ENCODE measurements around the gene GMIP. TPM values are rescaled to one million over a fixed set of nuclear protein-coding genes. Genes with fewer than 3 reads are reported as not detected.
"Not testable (repeated sequence)": the region's sequence is repeated elsewhere in the genome, so short reads cannot be mapped to it uniquely, and the experiment has no call there.

The GMIP gene
- total RNA-seq, 1 donor from 2014 or later = 12.3 TPM

DNA sequence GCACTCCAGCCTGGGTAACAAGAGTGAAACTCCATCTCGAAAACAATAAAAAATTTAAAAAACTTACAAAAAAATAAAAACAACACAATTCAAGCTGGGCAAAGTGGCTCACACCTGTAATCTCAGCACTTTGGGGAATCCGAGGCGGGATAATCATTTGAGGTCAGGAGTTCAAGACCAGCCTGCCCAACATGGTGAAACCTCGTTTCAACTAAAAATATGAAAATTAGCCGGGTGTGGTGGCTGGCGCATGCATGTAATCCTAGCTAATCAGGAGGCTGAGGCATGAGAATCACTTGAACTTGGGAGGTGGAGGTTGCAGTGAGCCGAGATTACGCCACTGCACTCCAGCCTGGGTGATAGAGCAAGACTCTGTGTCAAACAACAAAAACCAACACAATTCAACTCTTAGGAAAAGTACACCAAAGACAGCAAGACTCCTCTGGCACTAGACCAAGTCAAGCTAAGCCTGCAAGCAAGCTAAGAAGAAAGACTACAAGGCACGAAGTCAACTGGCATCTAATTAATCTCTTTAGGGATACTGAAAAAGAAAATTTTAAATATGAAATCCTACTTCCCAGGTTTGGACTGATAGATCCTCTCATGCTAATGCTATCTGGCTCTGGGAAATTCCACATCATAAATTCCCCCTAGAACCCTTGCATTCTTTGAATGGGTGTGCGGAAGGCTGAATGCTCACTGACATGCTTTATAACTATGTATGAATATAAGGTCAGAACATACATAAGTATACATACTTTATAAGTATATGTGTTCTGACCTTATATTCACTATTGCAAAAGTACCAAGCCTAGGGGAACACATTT lies 32.9 kb downstream of the GMIP start:
- Histone ChIP-seq H3K27me3 (no peaks in the 10 kb centered on the region), H3K36me3 (no peaks in the 10 kb centered on the region), H3K9me3 (no peaks in the 10 kb centered on the region), H3K4me3 (no peak overlapping the region), H3K27ac (no peak overlapping the region), H3K4me1 (no peaks in the 10 kb centered on the region)
- DNase-seq (ENCODE audit: extremely low spot score in 2 of 2) = no peak
- TF ChIP-seq, protein P1, sequence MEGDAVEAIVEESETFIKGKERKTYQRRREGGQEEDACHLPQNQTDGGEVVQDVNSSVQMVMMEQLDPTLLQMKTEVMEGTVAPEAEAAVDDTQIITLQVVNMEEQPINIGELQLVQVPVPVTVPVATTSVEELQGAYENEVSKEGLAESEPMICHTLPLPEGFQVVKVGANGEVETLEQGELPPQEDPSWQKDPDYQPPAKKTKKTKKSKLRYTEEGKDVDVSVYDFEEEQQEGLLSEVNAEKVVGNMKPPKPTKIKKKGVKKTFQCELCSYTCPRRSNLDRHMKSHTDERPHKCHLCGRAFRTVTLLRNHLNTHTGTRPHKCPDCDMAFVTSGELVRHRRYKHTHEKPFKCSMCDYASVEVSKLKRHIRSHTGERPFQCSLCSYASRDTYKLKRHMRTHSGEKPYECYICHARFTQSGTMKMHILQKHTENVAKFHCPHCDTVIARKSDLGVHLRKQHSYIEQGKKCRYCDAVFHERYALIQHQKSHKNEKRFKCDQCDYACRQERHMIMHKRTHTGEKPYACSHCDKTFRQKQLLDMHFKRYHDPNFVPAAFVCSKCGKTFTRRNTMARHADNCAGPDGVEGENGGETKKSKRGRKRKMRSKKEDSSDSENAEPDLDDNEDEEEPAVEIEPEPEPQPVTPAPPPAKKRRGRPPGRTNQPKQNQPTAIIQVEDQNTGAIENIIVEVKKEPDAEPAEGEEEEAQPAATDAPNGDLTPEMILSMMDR (IDR thresholded peaks at IDR 0.05) = no peak
- TF ChIP-seq POLR2AphosphoS5 (IDR thresholded peaks at IDR 0.05; ENCODE audit: insufficient read depth in 1 of 2, low read depth in 1 of 2) (no peak), POLR2A (IDR thresholded peaks at IDR 0.05) (no peak)
- intact Hi-C loops (cut with DNase I) = no loop called here

DNA sequence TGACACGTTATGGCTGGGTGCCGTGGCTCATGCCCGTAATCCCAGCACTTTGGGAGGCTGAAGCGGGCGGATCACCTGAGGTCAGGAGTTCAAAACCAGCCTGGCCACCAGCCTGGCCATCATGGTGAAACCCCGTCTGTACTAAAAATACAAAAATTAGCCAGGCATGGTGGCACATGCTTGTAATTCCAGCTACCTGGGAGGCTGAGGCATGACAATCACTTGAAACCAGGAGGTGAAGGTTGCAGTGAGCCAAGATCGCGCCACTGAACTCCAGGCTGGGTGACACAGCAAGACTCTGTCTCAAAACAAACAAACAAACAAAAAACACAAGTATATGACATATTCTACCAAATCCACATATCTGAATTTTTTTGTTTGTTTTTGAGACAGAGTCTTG lies 36.8 kb downstream of the GMIP start:
- intact Hi-C loops (cut with DNase I); H3K4me1 ChIP-seq; H3K36me3 ChIP-seq; H3K27ac ChIP-seq; H3K9me3 ChIP-seq; DNase-seq (ENCODE audit: extremely low spot score in 2 of 2); H3K4me3 ChIP-seq; H3K27me3 ChIP-seq: not testable (repeated sequence)

DNA sequence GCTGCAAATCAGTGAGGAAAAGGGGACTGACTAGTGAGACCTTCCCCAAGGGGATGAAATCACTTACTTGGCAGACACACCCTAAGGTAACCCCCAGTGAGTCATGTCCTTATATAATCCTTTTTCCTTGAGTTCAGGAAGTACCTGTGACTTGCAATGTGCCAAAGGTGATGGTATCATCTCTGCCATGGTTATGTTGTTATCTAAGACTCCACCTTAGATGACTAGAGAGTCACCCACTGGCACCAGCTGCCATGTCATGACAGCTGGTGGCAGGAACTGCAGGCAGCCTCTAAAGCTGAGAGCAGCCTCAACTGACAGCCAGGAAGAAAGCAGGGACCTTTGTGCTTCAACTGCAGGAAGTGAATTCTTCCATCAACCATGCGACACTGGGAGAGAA lies 37.4 kb downstream of the GMIP start:
- H3K27ac ChIP-seq = no peak overlapping the region
- no peaks in the 10 kb centered on the region for H3K27me3 ChIP-seq
- TF ChIP-seq POLR2AphosphoS5 (IDR thresholded peaks at IDR 0.05; ENCODE audit: insufficient read depth in 1 of 2, low read depth in 1 of 2) (peak in 1 of 2 donors; percentile 25), POLR2A (IDR thresholded peaks at IDR 0.05) (no peak)
- TF ChIP-seq, protein P1 (IDR thresholded peaks at IDR 0.05) = no peak
- intact Hi-C loops (cut with DNase I) = no loop called here
- H3K36me3 ChIP-seq = no peaks in the 10 kb centered on the region
- no peak overlapping the region for H3K4me3 ChIP-seq
- no peak for DNase-seq (ENCODE audit: extremely low spot score in 2 of 2)
- no peaks in the 10 kb centered on the region for H3K9me3 ChIP-seq
- H3K4me1 ChIP-seq = peaks cover 6% of the 10 kb centered on the region

DNA sequence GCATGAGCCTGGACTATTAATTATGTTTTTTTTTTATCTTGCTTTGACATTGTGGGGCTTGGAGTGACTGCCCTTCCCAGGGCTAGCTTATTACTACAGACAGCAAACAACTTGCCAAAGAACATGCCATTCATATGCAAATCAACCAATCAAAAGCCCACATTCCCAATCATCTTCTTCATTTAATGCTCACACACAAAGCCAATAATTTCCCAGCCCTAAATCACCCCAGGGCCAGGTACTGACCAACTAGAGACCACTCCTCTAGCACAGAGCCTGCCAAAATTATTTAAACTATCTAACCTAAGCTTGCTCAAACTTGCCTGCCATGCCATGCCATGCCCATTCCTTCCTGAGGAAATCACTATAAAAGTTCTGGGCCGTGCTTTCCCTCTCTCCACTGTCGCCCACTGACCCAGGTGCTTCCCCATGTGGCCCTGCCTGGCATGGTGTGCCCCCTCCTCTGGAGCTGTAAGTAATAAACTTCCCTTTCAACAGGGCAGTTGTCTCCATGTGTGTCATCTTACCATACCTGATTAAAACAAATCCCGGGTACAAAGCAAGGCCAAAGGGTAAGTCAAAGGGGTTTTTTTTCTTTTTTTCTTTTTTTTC lies 40.6 kb downstream of the GMIP start:
- no peak for TF ChIP-seq POLR2A (IDR thresholded peaks at IDR 0.05)
- Histone ChIP-seq H3K27me3 (no peaks in the 10 kb centered on the region), H3K4me3 (no peak overlapping the region), H3K27ac (no peak overlapping the region), H3K4me1 (peaks cover 6% of the 10 kb centered on the region), H3K36me3 (no peaks in the 10 kb centered on the region), H3K9me3 (no peaks in the 10 kb centered on the region)
- intact Hi-C loops (cut with DNase I) = no loop called here
- no peak for DNase-seq (ENCODE audit: extremely low spot score in 2 of 2)

DNA sequence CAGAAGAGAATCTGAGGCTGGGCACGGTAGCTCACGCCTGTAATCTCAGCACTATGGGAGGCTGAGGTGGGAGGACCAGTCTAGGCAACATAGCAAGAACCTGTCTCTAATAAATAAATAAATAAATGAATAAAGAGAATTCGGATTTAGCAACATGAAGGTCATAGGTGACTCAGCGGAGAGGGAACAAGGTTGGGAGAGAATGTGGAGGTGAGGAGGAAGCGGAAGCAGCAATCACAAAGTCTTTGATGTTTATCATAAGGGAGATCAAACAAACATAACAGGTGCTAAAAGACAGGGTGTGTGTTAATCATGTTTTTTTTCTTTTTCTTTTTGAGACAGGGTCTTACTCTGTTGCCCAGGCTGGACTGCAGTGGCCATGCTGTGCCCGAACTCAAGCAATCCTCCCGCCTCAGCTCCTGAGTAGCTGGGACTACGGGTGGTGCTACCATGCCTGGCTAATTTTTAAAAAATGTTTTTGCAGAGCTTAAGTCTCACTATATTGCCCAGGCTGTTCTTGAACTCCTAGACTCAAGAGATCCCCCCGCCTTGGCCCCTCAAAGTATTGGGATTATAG lies 41.2 kb downstream of the GMIP start:
- H3K4me3 ChIP-seq = no peak overlapping the region
- H3K4me1 ChIP-seq = peaks cover 6% of the 10 kb centered on the region
- no peaks in the 10 kb centered on the region for H3K9me3 ChIP-seq
- TF ChIP-seq, protein P1 (IDR thresholded peaks at IDR 0.05) = no peak
- TF ChIP-seq POLR2AphosphoS5 (IDR thresholded peaks at IDR 0.05; ENCODE audit: insufficient read depth in 1 of 2, low read depth in 1 of 2) (no peak), POLR2A (IDR thresholded peaks at IDR 0.05) (no peak)
- no peaks in the 10 kb centered on the region for H3K36me3 ChIP-seq
- H3K27ac ChIP-seq = no peak overlapping the region
- intact Hi-C loops (cut with DNase I) = no loop called here
- no peak for DNase-seq (ENCODE audit: extremely low spot score in 2 of 2)
- H3K27me3 ChIP-seq = no peaks in the 10 kb centered on the region

Data from vagina (tissue), 2 donors.